Measurements from ENCODE around the gene ADM5. TPM values are rescaled to one million over a fixed set of nuclear protein-coding genes. Genes with fewer than 3 reads are reported as not detected.
A peak's percentile ranks its signal among the peaks of the same experiment; 100 is the strongest.

ADM5 gene
- total RNA-seq, 2 donors from 2014 or later: 1.6 TPM; not detected in 1

- ATAC-seq: no peak
- WGBS, 2 donors: 67 to 92% methylated on average over 1 to 10 of the region's 10 CpGs
- no peaks in the 10 kb centered on the region for H3K36me3 ChIP-seq (replicated peaks in 1 of 2; ENCODE audit: insufficient read depth in 1 of 2, low read depth in 2 of 2)
Measured at GRCh38 chr19:49739933-49740332, 50.5 kb downstream of the ADM5 start.

More at GRCh38 chr19:49739933-49740332, 50.5 kb downstream of the ADM5 start:
- TF ChIP-seq POLR2A (IDR thresholded peaks at IDR 0.05): no peak
- no peak for TF ChIP-seq CTCF (IDR thresholded peaks at IDR 0.05)
- Histone ChIP-seq H3K27ac (no peak overlapping the region), H3K27me3 (no peaks in the 10 kb centered on the region), H3K4me1 (no peaks in the 10 kb centered on the region), H3K9me3 (no peaks in the 10 kb centered on the region), H3K4me3 (no peak overlapping the region)
- no peak for DNase-seq
- intact Hi-C loops (cut with DNase I): no loop called here

Small RNAs within 50 kb of the gene (microRNA-seq; reads per million reads assigned to microRNA genes)
- 0 reads per million in 2 donors for gene MIR5088 (ENCODE audit: borderline number of aligned reads in 2 of 2, borderline replicate concordance in 2 of 2)

Small RNAs within 50 kb of the gene (small RNA-seq; reads per million reads assigned to genes)
- 0.70 reads per million, percentile 15 among the genes with 10 or more reads in this experiment for gene MIR5088

Other genes starting within 250 kb of the ADM5 start
- gene SLC17A7, start 248.1 kb upstream of the ADM5 start, total RNA-seq: under 1 TPM in 1 of 2 donors, not detected in 1; 0.26 TPM
- 10 to 100 TPM; 57.0 to 63.3 TPM for gene PIH1D1, start 237.8 kb upstream of the ADM5 start, total RNA-seq
- 10 to 100 TPM; 25.9 to 38.9 TPM for gene ALDH16A1, start 236.4 kb upstream of the ADM5 start, total RNA-seq
- under 1 TPM; 0.52 to 0.66 TPM for gene FLT3LG, start 215.4 kb upstream of the ADM5 start, total RNA-seq
- gene RPL13A, start 202.0 kb upstream of the ADM5 start, total RNA-seq: 1,000 to 10,000 TPM; 1,758 to 2,456 TPM
- 1,000 to 10,000 TPM; 1,400 to 1,772 TPM for gene RPS11, start 193.2 kb upstream of the ADM5 start, total RNA-seq
- gene FCGRT, start 176.9 kb upstream of the ADM5 start, total RNA-seq: 100 to 1,000 TPM; 117 to 121 TPM
- gene RCN3, start 161.6 kb upstream of the ADM5 start, total RNA-seq: 10 to 100 TPM; 11.9 to 39.9 TPM
- gene NOSIP, start 109.0 kb upstream of the ADM5 start, total RNA-seq: 10 to 100 TPM; 50.6 to 73.2 TPM
- gene PRRG2, start 108.3 kb upstream of the ADM5 start, total RNA-seq: 1 to 10 TPM; 2.6 to 4.9 TPM
- gene PRR12, start 98.4 kb upstream of the ADM5 start, total RNA-seq: 10 to 100 TPM in 1 of 2 donors, 1 to 10 TPM in 1; 8.0 to 23.4 TPM
- gene RRAS, start 49.5 kb upstream of the ADM5 start, total RNA-seq: 10 to 100 TPM; 10.9 to 17.9 TPM
- gene SCAF1, start 47.4 kb upstream of the ADM5 start, total RNA-seq: 10 to 100 TPM; 16.1 to 36.6 TPM
- 100 to 1,000 TPM in 1 of 2 donors, 10 to 100 TPM in 1; 46.7 to 134 TPM for gene IRF3, start 23.7 kb upstream of the ADM5 start, total RNA-seq
- 1 to 10 TPM; 3.6 to 5.6 TPM for gene BCL2L12, start 23.7 kb upstream of the ADM5 start, total RNA-seq
- 10 to 100 TPM; 45.4 to 71.2 TPM for gene PRMT1, start 12.3 kb upstream of the ADM5 start, total RNA-seq
- gene CPT1C, start 1.5 kb downstream of the ADM5 start, total RNA-seq: 1 to 10 TPM in 1 of 2 donors, under 1 TPM in 1; 0.66 to 3.4 TPM
- under 1 TPM in 1 of 2 donors, not detected in 1; 0.52 TPM for gene TSKS, start 73.7 kb downstream of the ADM5 start, total RNA-seq
- gene AP2A1, start 77.4 kb downstream of the ADM5 start, total RNA-seq: 10 to 100 TPM; 43.5 to 45.9 TPM
- 10 to 100 TPM in 1 of 2 donors, 1 to 10 TPM in 1; 8.9 to 24.1 TPM for gene FUZ, start 123.7 kb downstream of the ADM5 start, total RNA-seq
- 10 to 100 TPM; 15.8 to 16.9 TPM for gene MED25, start 128.7 kb downstream of the ADM5 start, total RNA-seq
- gene PTOV1, start 161.6 kb downstream of the ADM5 start, total RNA-seq: 10 to 100 TPM; 69.0 to 70.2 TPM
- gene PNKP, start 178.0 kb downstream of the ADM5 start, total RNA-seq: 100 to 1,000 TPM in 1 of 2 donors, 10 to 100 TPM in 1; 59.7 to 122 TPM
- gene AKT1S1, start 187.8 kb downstream of the ADM5 start, total RNA-seq: 10 to 100 TPM in 1 of 2 donors, 1 to 10 TPM in 1; 7.5 to 20.1 TPM
- gene TBC1D17, start 188.1 kb downstream of the ADM5 start, total RNA-seq: 10 to 100 TPM; 25.9 to 37.6 TPM
- gene IL4I1, start 207.3 kb downstream of the ADM5 start, total RNA-seq: under 1 TPM in 1 of 2 donors, not detected in 1; 0.52 TPM
- 10 to 100 TPM in 1 of 2 donors, 1 to 10 TPM in 1; 4.7 to 12.2 TPM for gene ATF5, start 239.6 kb downstream of the ADM5 start, total RNA-seq
- gene NUP62, start 239.9 kb downstream of the ADM5 start, total RNA-seq: 10 to 100 TPM; 17.9 to 21.8 TPM